ENCODE results near the gene WARS2. TPM values are rescaled to one million over a fixed set of nuclear protein-coding genes. Genes with fewer than 3 reads are reported as not detected.

WARS2 gene
- total RNA-seq, 1 donor from 2014 or later: 13.5 TPM

GRCh38 chr1:119143706-119144105 lies 3.3 kb upstream of the WARS2 start:
- Mint-ChIP-seq H3K27me3 (ENCODE audit: insufficient read depth, low read depth) (no peaks in the 10 kb centered on the region), H3K4me3 (no peak overlapping the region), H3K36me3 (peaks cover 4% of the 10 kb centered on the region), H3K4me1 (peaks cover 15% of the 10 kb centered on the region), H3K27ac (no peak overlapping the region), H3K9me3 (no peaks in the 10 kb centered on the region)
- Histone ChIP-seq H3K27ac (no peak overlapping the region), H3K9me3 (ENCODE audit: low read depth) (no peaks in the 10 kb centered on the region), H3K9ac (no peak overlapping the region), H3K4me3 (no peak overlapping the region), H3K4me1 (peaks cover 12% of the 10 kb centered on the region), H3F3A (ENCODE audit: low read depth) (peaks cover 12% of the 10 kb centered on the region), H4K20me1 (ENCODE audit: low read depth) (no peaks in the 10 kb centered on the region), H2AFZ (replicated peaks) (no peak overlapping the region), H3K4me2 (no peak overlapping the region), H3K36me3 (no peaks in the 10 kb centered on the region), H3K79me2 (ENCODE audit: low read depth) (peaks cover 20% of the 10 kb centered on the region), H3K27me3 (no peaks in the 10 kb centered on the region)
- no peak for DNase-seq (ENCODE audit: low spot score)
- TF ChIP-seq EZH2phosphoT487 (IDR thresholded peaks at IDR 0.05) (no peak), EZH2 (IDR thresholded peaks at IDR 0.05) (no peak)

- Mint-ChIP-seq H3K27ac (no peak overlapping the region), H3K4me1 (peaks cover 15% of the 10 kb centered on the region), H3K9me3 (no peaks in the 10 kb centered on the region), H3K4me3 (no peak overlapping the region), H3K36me3 (peaks cover 2% of the 10 kb centered on the region), H3K27me3 (ENCODE audit: insufficient read depth, low read depth) (no peaks in the 10 kb centered on the region)
- Histone ChIP-seq H3F3A (ENCODE audit: low read depth) (peaks cover 12% of the 10 kb centered on the region), H3K9me3 (ENCODE audit: low read depth) (no peaks in the 10 kb centered on the region), H3K4me2 (peak overlapping the region; percentile 85), H3K9ac (no peak overlapping the region), H3K4me3 (peak overlapping the region; percentile 55), H3K27ac (no peak overlapping the region), H4K20me1 (ENCODE audit: low read depth) (no peaks in the 10 kb centered on the region), H3K27me3 (no peaks in the 10 kb centered on the region), H3K79me2 (ENCODE audit: low read depth) (peaks cover 34% of the 10 kb centered on the region), H2AFZ (replicated peaks) (no peak overlapping the region), H3K36me3 (no peaks in the 10 kb centered on the region), H3K4me1 (peaks cover 12% of the 10 kb centered on the region)
- DNase-seq (ENCODE audit: low spot score): no peak
- no peak for TF ChIP-seq CTCF (IDR thresholded peaks at IDR 0.05)
- TF ChIP-seq EZH2 (IDR thresholded peaks at IDR 0.05): no peak
- TF ChIP-seq EZH2phosphoT487 (IDR thresholded peaks at IDR 0.05): no peak
Measured at GRCh38 chr1:119141660-119142059, 1.2 kb upstream of the WARS2 start.

GRCh38 chr1:119141020-119141424 lies 569 bp upstream of the WARS2 start:
- peaks cover 15% of the 10 kb centered on the region for H3K4me1 Mint-ChIP-seq
- Histone ChIP-seq H3K79me2 (ENCODE audit: low read depth) (peaks cover 34% of the 10 kb centered on the region), H3K4me3 (peak overlapping the region; percentile 55), H3F3A (ENCODE audit: low read depth) (peaks cover 12% of the 10 kb centered on the region), H3K9ac (no peak overlapping the region), H3K4me2 (peak overlapping the region; percentile 85), H4K20me1 (ENCODE audit: low read depth) (no peaks in the 10 kb centered on the region), H3K36me3 (no peaks in the 10 kb centered on the region), H3K4me1 (peaks cover 12% of the 10 kb centered on the region), H3K27ac (peak overlapping the region; percentile 61), H3K9me3 (ENCODE audit: low read depth) (no peaks in the 10 kb centered on the region), H3K27me3 (no peaks in the 10 kb centered on the region), H2AFZ (replicated peaks) (peak overlapping the region; percentile 9)
- no peak overlapping the region for H3K27ac Mint-ChIP-seq
- no peaks in the 10 kb centered on the region for H3K9me3 Mint-ChIP-seq
- H3K4me3 Mint-ChIP-seq: no peak overlapping the region
- H3K27me3 Mint-ChIP-seq (ENCODE audit: insufficient read depth, low read depth): no peaks in the 10 kb centered on the region
- TF ChIP-seq EZH2 (IDR thresholded peaks at IDR 0.05): no peak
- peak; percentile 50 for TF ChIP-seq CTCF (IDR thresholded peaks at IDR 0.05)
- DNase-seq (ENCODE audit: low spot score): peak; percentile 19
- peaks cover 2% of the 10 kb centered on the region for H3K36me3 Mint-ChIP-seq

GRCh38 chr1:119139857-119140176 lies 636 bp downstream of the WARS2 start:
- no peaks in the 10 kb centered on the region for H4K20me1 ChIP-seq (ENCODE audit: low read depth)
- peaks cover 12% of the 10 kb centered on the region for H3F3A ChIP-seq (ENCODE audit: low read depth)
- peaks cover 2% of the 10 kb centered on the region for H3K36me3 Mint-ChIP-seq
- no peaks in the 10 kb centered on the region for H3K27me3 ChIP-seq
- no peaks in the 10 kb centered on the region for H3K9me3 Mint-ChIP-seq
- no peak for TF ChIP-seq CTCF (IDR thresholded peaks at IDR 0.05)
- TF ChIP-seq EZH2 (IDR thresholded peaks at IDR 0.05): no peak
- no peak for TF ChIP-seq EZH2phosphoT487 (IDR thresholded peaks at IDR 0.05)
- peaks cover 12% of the 10 kb centered on the region for H3K4me1 ChIP-seq
- no peaks in the 10 kb centered on the region for H3K36me3 ChIP-seq
- no peak overlapping the region for H3K4me3 Mint-ChIP-seq
- peaks cover 34% of the 10 kb centered on the region for H3K79me2 ChIP-seq (ENCODE audit: low read depth)
- H2AFZ ChIP-seq (replicated peaks): peak overlapping the region; percentile 85
- H3K9me3 ChIP-seq (ENCODE audit: low read depth): no peaks in the 10 kb centered on the region
- DNase-seq (ENCODE audit: low spot score): no peak
- no peaks in the 10 kb centered on the region for H3K27me3 Mint-ChIP-seq (ENCODE audit: insufficient read depth, low read depth)
- H3K4me2 ChIP-seq: peak overlapping the region; percentile 85
- no peak overlapping the region for H3K27ac Mint-ChIP-seq
- no peak overlapping the region for H3K27ac ChIP-seq
- H3K9ac ChIP-seq: no peak overlapping the region
- H3K4me1 Mint-ChIP-seq: peaks cover 15% of the 10 kb centered on the region
- H3K4me3 ChIP-seq: peak overlapping the region; percentile 55

Measured in neural progenitor cell (in vitro differentiated cells).